Stimulated activated CD4-positive, alpha-beta T cell treated with anti-CD3 and anti-CD28 coated beads, TNF-alpha, amount 100 ng/mL, for 24 hours (primary cell): ENCODE measurements around the gene ZDHHC8.

Experiments
- DNase-seq, 3 experiments: peaks; one replicate each; pipeline ENCODE4 v3.0.0-alpha.2; 2020; ENCODE audit warnings: low read depth in 3 of 3

Gene ZDHHC8

GRCh38 chr22:20192972-20193760, 61.6 kb downstream of the ZDHHC8 start:
- DNase-seq: no peak

GRCh38 chr22:20193761-20194494, 62.3 kb downstream of the ZDHHC8 start:
- no peak for DNase-seq

DNA sequence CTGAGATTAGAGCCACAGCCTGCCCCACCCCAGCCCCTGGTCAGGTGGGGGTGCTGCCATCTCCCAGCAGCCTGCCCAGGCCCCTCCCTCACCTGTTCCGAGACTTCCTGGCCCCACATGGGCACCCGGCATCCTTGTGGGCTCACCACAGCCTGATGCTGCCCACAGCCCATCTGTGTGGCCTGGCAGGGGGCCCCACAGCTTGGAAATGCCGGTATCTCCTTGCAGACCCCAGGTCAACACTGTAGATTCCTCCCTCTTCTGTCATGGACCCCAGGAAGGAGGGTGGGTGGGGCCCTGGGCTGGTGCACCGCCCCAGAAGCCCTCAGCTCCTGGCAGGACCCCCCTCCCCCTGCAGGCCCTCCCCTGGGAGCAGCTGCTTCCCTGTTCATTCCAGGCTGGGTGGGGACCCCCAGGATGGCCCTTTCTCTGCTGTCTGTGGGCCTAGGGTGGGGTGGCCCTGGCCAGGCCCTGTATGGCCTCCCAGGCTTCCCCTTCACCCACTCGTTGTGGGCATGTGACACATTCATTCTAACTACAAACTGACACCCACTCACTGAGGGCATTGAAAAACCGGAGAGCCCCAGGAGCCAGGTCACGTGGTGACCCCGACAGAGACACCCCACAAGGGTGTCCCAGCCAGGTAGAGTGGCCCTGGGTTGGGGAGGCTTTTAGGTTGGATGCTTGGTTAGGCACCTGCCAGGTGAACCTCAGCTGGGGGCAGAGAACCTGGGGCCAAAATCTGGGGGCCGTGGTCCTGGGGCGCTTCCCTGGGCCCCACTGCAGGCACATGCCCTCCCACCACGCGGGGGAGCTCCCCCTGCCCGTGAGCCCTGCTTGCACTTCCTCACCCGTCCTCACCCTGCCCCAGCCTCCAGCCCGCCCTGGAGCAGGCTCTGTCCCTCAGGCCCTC, 63.3 kb downstream of the ZDHHC8 start:
- no peak for DNase-seq

DNA sequence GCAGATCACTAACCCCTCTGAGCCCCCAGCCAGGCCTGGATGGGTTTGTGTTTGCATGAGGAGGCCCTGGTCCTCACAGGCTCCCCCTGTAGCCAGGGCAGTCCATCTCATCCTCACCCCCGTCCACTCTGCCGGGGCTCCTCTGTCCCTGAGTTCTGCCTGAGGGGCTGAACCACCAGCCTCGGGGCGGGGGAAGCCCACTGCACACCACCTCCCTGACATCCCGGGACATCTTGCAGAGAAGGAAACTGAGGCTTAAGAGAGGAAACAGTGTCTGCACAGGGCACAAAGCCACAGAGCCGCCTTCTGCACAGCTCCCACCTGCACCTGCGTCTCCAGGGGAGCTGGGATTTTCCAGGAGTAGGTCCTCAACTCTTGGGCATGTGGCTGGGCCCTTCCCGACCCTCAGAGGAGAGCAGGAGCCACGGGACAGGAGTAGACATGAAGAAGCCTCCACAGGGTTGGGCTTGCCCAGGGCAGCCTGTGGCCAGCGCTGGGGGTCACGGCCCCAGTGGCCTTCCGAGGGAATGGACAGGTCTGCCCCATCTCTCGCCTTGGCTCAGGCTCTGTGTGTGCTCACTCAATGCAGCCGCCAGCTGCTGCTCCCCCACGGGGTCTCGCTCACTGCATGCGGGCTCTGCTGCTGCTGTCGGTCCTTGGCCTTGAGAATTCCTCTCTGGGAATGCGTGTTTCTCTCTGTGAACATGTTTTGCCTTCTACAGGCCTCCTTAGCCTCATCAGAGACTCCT, 64.7 kb downstream of the ZDHHC8 start:
- no peak for DNase-seq
